KMS-11 (cell line): ENCODE results near the gene TMEM187.

Source experiments
- H2AFZ ChIP-seq: fragments of 200-600 bp; sonication (generic); 2 replicates; pipeline ENCODE4 v1.6.1; 2016; ENCODE audit warnings: antibody characterized with exemption, mixed run types, low read depth
- H3K27ac ChIP-seq: fragments of 200-600 bp; sonication (generic); 2 replicates; pipeline ENCODE4 v1.6.1; 2016; ENCODE audit warnings: mild to moderate bottlenecking, mixed run types
- H3K27me3 ChIP-seq: fragments of 200-600 bp; sonication (generic); 2 replicates; pipeline ENCODE4 v1.6.1; 2017; ENCODE audit warnings: mild to moderate bottlenecking, low read depth, mixed run types, moderate library complexity; ENCODE audit not compliant: insufficient read depth
- H3K36me3 ChIP-seq: fragments of 200-600 bp; sonication (generic); 2 replicates; pipeline ENCODE4 v1.6.1; 2017; ENCODE audit warnings: mild to moderate bottlenecking, mixed run types; ENCODE audit not compliant: insufficient read depth
- H3K4me1 ChIP-seq: fragments of 200-600 bp; sonication (generic); 2 replicates; pipeline ENCODE4 v1.6.1; 2016; ENCODE audit warnings: mild to moderate bottlenecking, low read depth, mixed run types; ENCODE audit not compliant: poor library complexity, severe bottlenecking
- H3K4me2 ChIP-seq: fragments of 200-600 bp; sonication (generic); 2 replicates; pipeline ENCODE4 v1.7.0; 2016; ENCODE audit warnings: mild to moderate bottlenecking, mixed run types
- H3K4me3 ChIP-seq: fragments of 200-600 bp; sonication (generic); IDR thresholded peaks from 2 replicates; pipeline ENCODE4 v1.6.1; 2017; ENCODE audit warnings: low read depth, low read length, mixed read lengths; ENCODE audit not compliant: insufficient read depth
- H3K79me2 ChIP-seq: fragments of 200-600 bp; sonication (generic); 2 replicates; pipeline ENCODE4 v1.6.1; 2016; ENCODE audit warnings: low read depth, mixed run types; ENCODE audit not compliant: insufficient read depth
- H3K9ac ChIP-seq: fragments of 200-600 bp; sonication (generic); 2 replicates; pipeline ENCODE4 v1.6.1; 2016; ENCODE audit warnings: mild to moderate bottlenecking, mixed run types
- H4K20me1 ChIP-seq: fragments of 200-600 bp; sonication (generic); 2 replicates; pipeline ENCODE4 v1.6.1; 2016; ENCODE audit warnings: mild to moderate bottlenecking, mixed run types; ENCODE audit not compliant: insufficient read depth
- CTCF ChIP-seq: fragments of 200-600 bp; sonication (generic); conservative IDR thresholded peaks from 2 replicates; pipeline ENCODE4 v1.6.1; 2017; ENCODE audit warnings: low read depth, mild to moderate bottlenecking, antibody characterized with exemption, low read length, moderate library complexity, mixed read lengths

Gene TMEM187

GRCh38 chrX:153948847-153949805 is 23.4 kb upstream of the TMEM187 start:
- Histone ChIP-seq H4K20me1 (no peaks in the 10 kb centered on the region), H3K9ac (no peak overlapping the region)

GRCh38 chrX:153950127-153950526 is 22.4 kb upstream of the TMEM187 start:
- H3K4me2 ChIP-seq, result no peak overlapping the region
- H3K79me2 ChIP-seq, result no peaks in the 10 kb centered on the region
- no peak overlapping the region for H3K4me3 ChIP-seq
- H4K20me1 ChIP-seq, result no peaks in the 10 kb centered on the region
- H3K27me3 ChIP-seq, result no peaks in the 10 kb centered on the region
- peaks cover 4% of the 10 kb centered on the region for H3K4me1 ChIP-seq
- TF ChIP-seq CTCF, result no peak
- H3K36me3 ChIP-seq, result no peaks in the 10 kb centered on the region; the same call in 1 of the 2 replicates
- no peak overlapping the region for H3K27ac ChIP-seq
- no peak overlapping the region for H3K9ac ChIP-seq
- H2AFZ ChIP-seq, result no peak overlapping the region

More at GRCh38 chrX:153948847-153949805, 23.4 kb upstream of the TMEM187 start:
- H3K4me2 ChIP-seq, result no peak overlapping the region
- no peaks in the 10 kb centered on the region for H3K79me2 ChIP-seq
- peaks cover 4% of the 10 kb centered on the region for H3K4me1 ChIP-seq
- H2AFZ ChIP-seq, result no peak overlapping the region
- no peak overlapping the region for H3K27ac ChIP-seq
- H3K4me3 ChIP-seq, result no peak overlapping the region
- no peak for TF ChIP-seq CTCF
- no peaks in the 10 kb centered on the region for H3K27me3 ChIP-seq
- no peaks in the 10 kb centered on the region for H3K36me3 ChIP-seq

- H3K4me2 ChIP-seq, result no peak overlapping the region
- H4K20me1 ChIP-seq, result no peaks in the 10 kb centered on the region
- no peak overlapping the region for H3K9ac ChIP-seq
- H3K27ac ChIP-seq, result no peak overlapping the region
- TF ChIP-seq CTCF, result no peak
- no peaks in the 10 kb centered on the region for H3K27me3 ChIP-seq
- no peaks in the 10 kb centered on the region; the same call in 1 of the 2 replicates for H3K36me3 ChIP-seq
- no peak overlapping the region for H2AFZ ChIP-seq
- no peaks in the 10 kb centered on the region for H3K79me2 ChIP-seq
- peaks cover 4% of the 10 kb centered on the region for H3K4me1 ChIP-seq
- no peak overlapping the region for H3K4me3 ChIP-seq
Observed at GRCh38 chrX:153951683-153952372, 20.7 kb upstream of the TMEM187 start.

GRCh38 chrX:153952373-153953026 is 20.1 kb upstream of the TMEM187 start:
- H4K20me1 ChIP-seq, result no peaks in the 10 kb centered on the region
- no peaks in the 10 kb centered on the region; the same call in 1 of the 2 replicates for H3K36me3 ChIP-seq
- H3K79me2 ChIP-seq, result no peaks in the 10 kb centered on the region
- no peak overlapping the region for H3K4me2 ChIP-seq
- no peak overlapping the region for H3K4me3 ChIP-seq
- H3K27ac ChIP-seq, result no peak overlapping the region
- H3K27me3 ChIP-seq, result no peaks in the 10 kb centered on the region
- no peak for TF ChIP-seq CTCF
- H3K4me1 ChIP-seq, result no peaks in the 10 kb centered on the region
- no peak overlapping the region for H3K9ac ChIP-seq
- no peak overlapping the region for H2AFZ ChIP-seq
